ENCODE measurements around the gene HSPG2. TPM values are rescaled to one million over a fixed set of nuclear protein-coding genes. Genes with fewer than 3 reads are reported as not detected.

Gene HSPG2
- total and polyA plus RNA-seq, 2 donors (not counting 1 experiment from before 2014, with no cell fraction given), result 2.0 to 4.5 TPM

DNA sequence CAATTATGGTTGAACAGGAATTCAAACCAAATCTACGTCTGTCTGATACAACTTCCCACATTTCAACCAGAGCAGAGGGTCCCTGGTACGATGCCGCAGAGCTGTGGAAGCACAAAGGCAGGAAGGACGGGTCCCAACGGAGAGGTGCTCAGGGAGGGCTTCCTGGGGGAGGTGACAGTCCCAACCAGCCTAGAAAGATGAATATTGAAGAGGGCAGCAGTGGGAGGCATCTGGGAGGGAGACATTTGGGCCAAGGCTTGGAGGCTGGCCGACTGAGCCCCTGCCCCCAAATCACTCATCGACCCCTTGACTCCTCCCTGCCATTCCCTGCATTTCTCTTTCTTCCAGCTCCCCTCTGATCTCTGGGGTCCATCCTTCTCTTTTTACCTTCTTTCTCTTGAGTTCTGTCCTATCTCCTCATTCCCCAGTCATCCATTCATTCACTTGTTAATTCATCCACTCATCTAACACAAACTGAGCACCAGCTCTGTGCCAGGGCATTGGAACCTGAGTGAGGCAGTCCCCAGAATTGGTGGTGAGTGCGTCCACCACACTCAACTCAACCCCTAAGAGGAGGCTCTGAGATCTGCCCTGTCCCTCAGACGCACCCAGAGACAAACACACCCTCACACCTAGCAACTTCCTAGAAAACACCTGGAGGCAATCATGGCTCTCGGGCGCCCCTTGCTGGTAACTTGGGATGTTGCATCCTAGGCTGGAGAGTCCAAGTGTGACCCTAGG, 26.5 kb upstream of the HSPG2 start:
- H3K36me3 ChIP-seq (replicated peaks in 1 of 2; ENCODE audit: control extremely low read depth in 1 of 2, control insufficient read depth in 1 of 2, extremely low read depth in 1 of 2, insufficient read depth in 2 of 2, low read length in 1 of 2), result no peaks in the 10 kb centered on the region
- POLR2A ChIA-PET, result no interaction called here
- H3K79me2 ChIP-seq (ENCODE audit: control insufficient read depth, insufficient read depth, low read length), result no peaks in the 10 kb centered on the region
- DNase-seq (peak; percentile 83), ATAC-seq (ENCODE audit: low read depth) (peak; percentile 96)
- H3K4me1 ChIP-seq (ENCODE audit: control insufficient read depth in 2 of 2, insufficient read depth in 2 of 2, low read length in 2 of 2), result peaks cover 0 to 4% of the 10 kb centered on the region in 2 donors
- TF ChIP-seq, protein P1, sequence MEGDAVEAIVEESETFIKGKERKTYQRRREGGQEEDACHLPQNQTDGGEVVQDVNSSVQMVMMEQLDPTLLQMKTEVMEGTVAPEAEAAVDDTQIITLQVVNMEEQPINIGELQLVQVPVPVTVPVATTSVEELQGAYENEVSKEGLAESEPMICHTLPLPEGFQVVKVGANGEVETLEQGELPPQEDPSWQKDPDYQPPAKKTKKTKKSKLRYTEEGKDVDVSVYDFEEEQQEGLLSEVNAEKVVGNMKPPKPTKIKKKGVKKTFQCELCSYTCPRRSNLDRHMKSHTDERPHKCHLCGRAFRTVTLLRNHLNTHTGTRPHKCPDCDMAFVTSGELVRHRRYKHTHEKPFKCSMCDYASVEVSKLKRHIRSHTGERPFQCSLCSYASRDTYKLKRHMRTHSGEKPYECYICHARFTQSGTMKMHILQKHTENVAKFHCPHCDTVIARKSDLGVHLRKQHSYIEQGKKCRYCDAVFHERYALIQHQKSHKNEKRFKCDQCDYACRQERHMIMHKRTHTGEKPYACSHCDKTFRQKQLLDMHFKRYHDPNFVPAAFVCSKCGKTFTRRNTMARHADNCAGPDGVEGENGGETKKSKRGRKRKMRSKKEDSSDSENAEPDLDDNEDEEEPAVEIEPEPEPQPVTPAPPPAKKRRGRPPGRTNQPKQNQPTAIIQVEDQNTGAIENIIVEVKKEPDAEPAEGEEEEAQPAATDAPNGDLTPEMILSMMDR (IDR thresholded peaks at IDR 0.05), result peak; percentile 94
- TF ChIP-seq EZH2 (IDR thresholded peaks at IDR 0.05; ENCODE audit: borderline replicate concordance, insufficient read depth, low read depth, low read length, poor library complexity, severe bottlenecking), result no peak
- peaks cover 14% of the 10 kb centered on the region for H3K27me3 Mint-ChIP-seq
- no peaks in the 10 kb centered on the region for H4K20me1 ChIP-seq (ENCODE audit: control insufficient read depth, insufficient read depth, low read length, poor library complexity, severe bottlenecking)
- no peaks in the 10 kb centered on the region for H3K9me3 Mint-ChIP-seq (ENCODE audit: insufficient read depth)
- no peak overlapping the region for H3K4me3 Mint-ChIP-seq
- no peak overlapping the region for H3K9ac ChIP-seq (ENCODE audit: low read length)
- no peak overlapping the region for H3K4me3 ChIP-seq (ENCODE audit: control extremely low read depth in 1 of 5, extremely low read depth in 1 of 5, insufficient read depth in 1 of 5, low read depth in 2 of 5, low read length in 4 of 5)
- H3K4me1 Mint-ChIP-seq, result no peaks in the 10 kb centered on the region
- no peak overlapping the region for H2AFZ ChIP-seq (ENCODE audit: insufficient read depth, low read depth, low read length, poor library complexity, severe bottlenecking)
- no peak overlapping the region for H3K27ac ChIP-seq (ENCODE audit: low read length in 2 of 2)
- intact Hi-C loops (cut with micrococcal nuclease), result loop anchor here (1.0 to 10.0 kb wide), 4 partner anchors 260 to 709 kb away; partner anchors contain the start of gene ALPL
- no peak overlapping the region for H3K4me2 ChIP-seq (replicated peaks; ENCODE audit: low read depth, low read length, poor library complexity, severe bottlenecking)
- H3K27me3 ChIP-seq (replicated peaks in 1 of 4; ENCODE audit: control extremely low read depth in 1 of 4, control insufficient read depth in 3 of 4, insufficient read depth in 4 of 4, low read length in 3 of 4), result no peaks in the 10 kb centered on the region
- CTCF ChIA-PET, result interaction anchor here (0.7 to 1.8 kb wide), 10 partner anchors 14 to 455 kb away, joined by 3 to 5 read pairs (median 4); no protein-coding TSS in a partner anchor
- 56% methylated on average over 9 of the region's 11 CpGs for WGBS (ENCODE audit: insufficient coverage)
- H3K9me3 ChIP-seq (ENCODE audit: control extremely low read depth in 1 of 3, control insufficient read depth in 2 of 3, insufficient read depth in 1 of 3, low read length in 2 of 3), result no peaks in the 10 kb centered on the region
- no peak overlapping the region for H3K27ac Mint-ChIP-seq

DNA sequence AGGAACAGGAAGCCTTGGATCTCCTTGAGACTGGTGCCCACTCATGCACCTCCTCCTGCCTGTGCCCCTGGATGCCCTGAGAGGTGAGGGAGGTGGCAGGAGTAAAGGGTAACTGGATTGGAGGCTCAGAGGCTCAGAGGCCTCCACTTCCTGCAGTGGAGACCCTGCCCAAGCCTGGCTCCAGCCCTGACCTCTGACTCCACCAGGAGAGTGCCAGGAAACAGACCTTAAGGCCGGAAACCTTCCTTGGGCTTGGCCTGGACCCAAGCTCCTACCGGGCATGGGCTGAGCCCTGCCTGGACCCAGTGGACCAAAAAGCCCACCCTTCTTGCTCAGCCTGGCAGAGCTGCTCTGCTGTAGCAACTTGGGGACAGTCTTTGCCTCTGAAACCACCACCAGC, 24.7 kb upstream of the HSPG2 start:
- ATAC-seq (ENCODE audit: low read depth) (no peak), DNase-seq (no peak)
- no peak overlapping the region for H3K27ac ChIP-seq (ENCODE audit: low read length in 2 of 2)
- H3K9me3 ChIP-seq (ENCODE audit: control extremely low read depth in 1 of 3, control insufficient read depth in 2 of 3, insufficient read depth in 1 of 3, low read length in 2 of 3), result no peaks in the 10 kb centered on the region
- 83% methylated on average over 2 of the region's 2 CpGs for WGBS (ENCODE audit: insufficient coverage)
- intact Hi-C loops (cut with micrococcal nuclease), result loop anchor here (5.0 to 10.0 kb wide), 2 partner anchors 304 to 707 kb away; no protein-coding TSS in a partner anchor
- ChIA-PET POLR2A (no interaction called here), CTCF (interaction anchor here (0.9 to 1.1 kb wide), 3 partner anchors 260 to 453 kb away, joined by 3 read pairs; partner anchors contain the start of gene ALPL)
- TF ChIP-seq EZH2 (IDR thresholded peaks at IDR 0.05; ENCODE audit: borderline replicate concordance, insufficient read depth, low read depth, low read length, poor library complexity, severe bottlenecking), result no peak
- TF ChIP-seq, protein P1 (IDR thresholded peaks at IDR 0.05), result no peak
- H3K27me3 Mint-ChIP-seq, result peaks cover 24% of the 10 kb centered on the region
- H3K4me1 ChIP-seq (ENCODE audit: control insufficient read depth in 2 of 2, insufficient read depth in 2 of 2, low read length in 2 of 2), result peaks cover 0 to 9% of the 10 kb centered on the region in 2 donors
- no peak overlapping the region for H3K9ac ChIP-seq (ENCODE audit: low read length)
- no peaks in the 10 kb centered on the region for H3K36me3 ChIP-seq (replicated peaks in 1 of 2; ENCODE audit: control extremely low read depth in 1 of 2, control insufficient read depth in 1 of 2, extremely low read depth in 1 of 2, insufficient read depth in 2 of 2, low read length in 1 of 2)
- H3K27me3 ChIP-seq (replicated peaks in 1 of 4; ENCODE audit: control extremely low read depth in 1 of 4, control insufficient read depth in 3 of 4, insufficient read depth in 4 of 4, low read length in 3 of 4), result peaks cover 0 to 10% (median 0%) of the 10 kb centered on the region in 4 experiments
- no peaks in the 10 kb centered on the region for H3K79me2 ChIP-seq (ENCODE audit: control insufficient read depth, insufficient read depth, low read length)
- no peak overlapping the region for H3K4me2 ChIP-seq (replicated peaks; ENCODE audit: low read depth, low read length, poor library complexity, severe bottlenecking)
- H4K20me1 ChIP-seq (ENCODE audit: control insufficient read depth, insufficient read depth, low read length, poor library complexity, severe bottlenecking), result no peaks in the 10 kb centered on the region
- no peak overlapping the region for H3K4me3 ChIP-seq (ENCODE audit: control extremely low read depth in 1 of 5, extremely low read depth in 1 of 5, insufficient read depth in 1 of 5, low read depth in 2 of 5, low read length in 4 of 5)
- no peak overlapping the region for H2AFZ ChIP-seq (ENCODE audit: insufficient read depth, low read depth, low read length, poor library complexity, severe bottlenecking)
- no peak overlapping the region for H3K27ac Mint-ChIP-seq
- H3K9me3 Mint-ChIP-seq (ENCODE audit: insufficient read depth), result no peaks in the 10 kb centered on the region
- H3K4me3 Mint-ChIP-seq, result no peak overlapping the region
- peaks cover 3% of the 10 kb centered on the region for H3K4me1 Mint-ChIP-seq

Measured in B cell (primary cell).